GM18867 (cell line): ENCODE measurements around the gene BTC.
"Not testable (repeated sequence)": the region's sequence is repeated elsewhere in the genome, so short reads cannot be mapped to it uniquely, and the experiment has no call there.

ENCODE experiments used
- ATAC-seq: cut with Tn5 transposase; IDR thresholded peaks from one replicate; pipeline ENCODE4 v1.9.1; 2021; ENCODE audit warnings: mild to moderate bottlenecking, moderate library complexity; ENCODE audit not compliant: unreplicated experiment

BTC gene, protein sequence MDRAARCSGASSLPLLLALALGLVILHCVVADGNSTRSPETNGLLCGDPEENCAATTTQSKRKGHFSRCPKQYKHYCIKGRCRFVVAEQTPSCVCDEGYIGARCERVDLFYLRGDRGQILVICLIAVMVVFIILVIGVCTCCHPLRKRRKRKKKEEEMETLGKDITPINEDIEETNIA

DNA sequence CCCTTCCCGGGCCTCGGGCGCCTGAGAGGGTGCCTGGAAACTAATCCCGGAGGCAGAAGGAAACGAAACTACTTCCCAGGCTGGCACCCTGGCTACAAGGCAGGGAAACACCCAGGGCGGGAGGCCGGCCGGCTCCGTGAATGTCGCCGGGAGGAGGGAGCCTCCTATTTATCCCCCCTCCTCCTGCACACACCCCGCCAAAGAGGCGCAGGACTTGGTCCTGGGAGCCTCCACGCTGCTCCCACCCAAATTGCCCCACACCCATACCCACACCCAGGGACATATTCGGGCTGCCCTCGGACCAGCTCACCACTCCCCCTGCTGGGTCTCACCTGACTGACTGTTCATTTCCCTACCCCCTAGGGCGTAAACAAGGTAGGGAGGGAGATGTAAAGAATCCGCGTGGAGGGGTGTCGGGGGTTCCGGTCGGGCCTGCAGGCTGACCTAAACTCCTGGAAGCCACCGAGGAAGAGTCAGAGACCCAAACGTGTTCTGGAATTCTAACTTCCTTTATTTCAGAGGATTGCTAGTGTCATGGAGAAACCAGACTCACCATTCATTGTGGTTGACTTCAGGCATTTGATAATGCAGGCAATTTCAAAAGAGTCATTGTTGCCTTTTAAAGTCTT, at the start of gene BTC:
TSS of gene BTC (minus strand) at position 142 of the 629 bp plus-strand sequence. CDS start 198 bp downstream, outside the sequence.
- ATAC-seq = no peak

DNA sequence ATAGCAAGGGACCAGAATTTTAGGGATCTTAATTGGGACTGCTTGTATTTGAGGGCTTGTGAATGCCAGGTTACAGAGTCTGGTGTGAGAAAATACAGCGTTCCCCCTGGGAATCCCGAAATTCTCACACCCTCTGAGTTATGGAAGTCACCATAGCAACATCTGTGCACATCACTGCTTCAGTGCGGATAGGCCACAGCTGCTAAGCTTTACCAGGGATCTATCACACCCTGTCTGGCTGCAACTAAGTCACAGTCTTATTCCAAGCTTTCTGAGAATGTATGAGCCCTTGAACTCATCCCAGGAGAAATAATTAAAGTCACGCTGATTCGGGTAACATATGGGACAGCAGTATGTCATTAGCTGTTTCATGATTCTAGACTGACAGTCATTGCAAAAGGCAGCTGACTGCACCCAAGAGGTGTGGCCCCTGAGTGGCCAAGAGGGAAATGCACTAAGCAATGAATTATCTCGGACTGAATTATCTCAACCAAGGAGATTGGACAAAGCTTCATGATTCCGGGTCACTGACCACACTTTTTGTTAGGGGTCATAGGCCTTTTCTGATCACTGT, 46.7 kb upstream of the BTC start:
- no peak for ATAC-seq

DNA sequence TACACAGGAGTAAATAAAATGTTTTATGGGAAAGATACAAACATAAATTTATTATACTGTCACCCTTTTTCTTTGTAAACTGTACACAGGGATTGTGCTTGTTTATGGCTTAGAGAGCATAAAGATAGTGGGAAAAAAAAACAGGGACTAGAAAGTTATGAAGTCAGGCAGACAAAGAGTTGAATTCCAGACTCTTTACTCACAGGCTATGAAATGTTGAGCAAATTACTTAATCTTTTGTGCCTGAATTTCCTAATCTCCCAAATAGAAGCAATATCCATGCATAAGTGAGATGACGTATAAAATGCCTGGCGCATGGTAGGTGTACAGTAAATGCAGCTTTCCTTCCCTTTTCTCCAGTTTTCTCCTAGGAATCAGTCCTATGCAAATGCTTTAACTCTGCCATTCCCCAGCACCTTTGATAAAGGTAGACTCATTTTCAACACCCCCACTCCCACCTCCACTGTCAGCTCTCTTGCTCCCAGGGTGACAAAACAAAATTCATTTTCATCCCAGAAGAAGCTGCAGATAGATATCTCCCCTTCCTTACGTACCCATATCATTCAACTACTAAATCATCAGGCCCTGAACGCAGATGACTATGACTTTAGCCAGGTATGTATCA, 44.5 kb upstream of the BTC start:
- ATAC-seq = no peak

DNA sequence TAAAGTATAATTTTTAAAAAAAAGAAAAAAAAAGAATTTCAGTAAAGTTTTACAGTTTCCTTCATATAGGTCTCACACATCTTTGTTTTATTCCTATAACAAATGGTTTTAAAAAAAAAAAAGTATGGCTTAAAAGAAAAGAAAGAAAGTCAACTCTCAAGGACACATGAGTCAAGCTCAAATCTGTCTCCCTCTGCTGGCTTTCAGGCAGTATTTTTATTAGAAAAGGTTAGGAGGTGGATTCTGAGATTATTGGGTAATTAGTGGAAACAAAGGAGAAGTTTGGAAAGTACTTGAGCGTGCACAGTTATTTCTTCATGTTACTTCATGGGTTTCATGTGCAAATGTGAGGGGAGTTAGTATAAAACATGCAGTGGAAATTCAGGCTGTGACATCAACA, 36.6 kb upstream of the BTC start:
- ATAC-seq = no peak

DNA sequence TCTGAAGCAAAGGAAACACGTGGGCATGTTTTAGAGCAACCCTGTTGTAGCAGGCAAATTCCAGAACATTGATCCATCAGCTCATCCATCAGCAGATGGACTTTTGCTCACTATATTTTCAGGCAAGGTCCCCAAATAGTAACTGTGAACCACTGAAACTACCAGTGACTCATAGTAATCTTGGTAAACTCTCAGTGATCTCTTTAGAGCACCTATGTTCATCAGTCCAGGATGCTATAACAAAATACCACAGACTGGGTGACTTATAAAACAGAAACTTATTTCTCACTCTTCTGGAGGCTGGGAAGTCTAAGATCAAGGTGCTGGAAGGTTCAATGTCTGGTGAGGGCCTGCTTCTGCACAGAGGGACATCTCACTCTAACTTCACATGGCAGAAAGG, 28.9 kb upstream of the BTC start:
- ATAC-seq = peak; percentile 58

DNA sequence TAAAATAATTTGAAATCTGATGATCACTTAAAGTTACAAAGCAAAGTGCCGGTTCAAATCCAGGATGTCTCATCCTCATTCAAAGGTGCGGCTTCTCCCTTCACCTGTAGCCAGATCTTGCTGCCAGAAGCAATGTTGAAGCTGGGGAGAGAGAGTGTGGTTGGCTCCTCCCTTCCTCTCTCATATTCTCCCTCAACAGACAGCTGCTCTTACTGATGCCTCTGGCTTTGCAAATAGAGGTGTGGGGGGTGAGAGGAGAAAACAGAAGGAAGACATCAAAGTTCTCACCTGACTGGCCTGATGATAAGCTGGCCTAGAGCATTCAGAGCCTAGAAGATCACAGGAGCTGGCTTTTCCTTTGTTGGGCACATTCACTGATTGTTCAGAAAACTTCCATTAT, 28.3 kb upstream of the BTC start:
- no peak for ATAC-seq

DNA sequence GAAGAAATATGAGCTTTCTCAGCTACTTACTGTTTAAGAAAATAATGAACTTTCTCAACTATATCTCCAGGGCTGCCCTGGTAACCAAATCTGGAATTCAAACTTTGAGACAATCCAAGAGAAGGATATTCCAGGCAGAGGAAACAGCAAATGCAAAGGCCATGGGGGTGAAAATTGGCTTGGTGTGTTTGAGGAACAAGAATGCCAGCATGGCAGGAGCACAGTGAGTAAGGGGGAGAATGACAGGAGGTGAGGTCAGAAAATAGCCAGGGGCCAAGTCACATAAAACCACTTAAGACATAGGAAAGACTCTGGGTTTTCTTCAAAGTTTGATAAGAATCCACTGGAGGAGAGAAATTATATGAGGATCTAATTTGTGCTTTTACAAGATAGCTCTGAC, 27.2 kb upstream of the BTC start:
- ATAC-seq = no peak

DNA sequence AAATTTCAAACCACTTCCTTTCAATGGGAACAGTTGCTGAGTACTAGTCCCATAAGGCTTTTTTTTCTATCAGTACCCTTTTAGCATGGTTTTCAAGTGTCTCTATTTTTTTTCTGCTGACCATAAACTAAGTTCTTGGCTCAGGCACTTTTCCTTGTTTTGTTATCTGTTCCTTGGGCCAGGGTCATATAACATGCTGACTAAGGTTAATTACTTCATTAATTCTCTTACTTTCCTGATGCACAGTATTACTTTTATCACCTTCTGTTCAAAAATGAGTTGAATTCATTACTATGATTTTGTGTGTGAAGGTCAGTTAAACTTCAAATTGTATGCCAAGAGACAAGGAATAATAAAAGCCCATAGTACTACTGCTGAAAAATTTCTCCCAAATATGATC, 19.7 kb upstream of the BTC start:
- ATAC-seq = no peak

DNA sequence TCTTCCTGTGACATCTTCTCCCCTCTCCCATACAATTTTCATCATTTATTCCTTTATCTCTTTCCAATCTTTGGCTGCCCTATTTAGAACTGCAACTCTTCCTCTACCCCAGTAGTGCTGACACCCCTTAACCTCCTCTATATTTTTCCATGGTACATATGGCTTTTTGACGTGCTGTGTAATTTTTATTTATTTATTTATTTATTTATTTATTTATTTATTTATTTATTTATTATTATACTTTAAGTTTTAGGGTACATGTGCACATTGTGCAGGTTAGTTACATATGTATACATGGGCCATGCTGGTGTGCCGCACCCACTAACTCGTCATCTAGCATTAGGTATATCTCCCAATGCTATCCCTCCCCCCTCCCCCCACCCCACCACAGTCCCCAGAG, 17.7 kb upstream of the BTC start:
- ATAC-seq = not testable (repeated sequence)

DNA sequence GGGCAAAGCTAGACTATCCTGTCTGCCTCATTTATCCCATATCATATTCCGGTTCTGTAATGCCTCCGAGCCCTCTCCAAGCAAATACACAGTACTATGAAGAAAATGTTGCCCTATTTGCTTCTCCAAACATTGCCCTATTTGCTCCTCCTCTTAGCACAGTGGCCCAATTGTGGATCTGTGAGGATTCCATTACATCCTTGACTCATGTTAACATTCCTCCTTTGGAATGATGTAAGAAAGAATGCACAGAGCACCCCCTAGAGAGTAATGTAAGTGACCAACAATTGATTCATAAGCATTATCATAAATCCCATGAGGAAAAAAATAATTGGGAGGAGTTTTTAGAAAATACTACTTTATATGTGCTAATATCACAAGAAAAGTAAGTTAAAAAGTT, 11.3 kb upstream of the BTC start:
- ATAC-seq = no peak

DNA sequence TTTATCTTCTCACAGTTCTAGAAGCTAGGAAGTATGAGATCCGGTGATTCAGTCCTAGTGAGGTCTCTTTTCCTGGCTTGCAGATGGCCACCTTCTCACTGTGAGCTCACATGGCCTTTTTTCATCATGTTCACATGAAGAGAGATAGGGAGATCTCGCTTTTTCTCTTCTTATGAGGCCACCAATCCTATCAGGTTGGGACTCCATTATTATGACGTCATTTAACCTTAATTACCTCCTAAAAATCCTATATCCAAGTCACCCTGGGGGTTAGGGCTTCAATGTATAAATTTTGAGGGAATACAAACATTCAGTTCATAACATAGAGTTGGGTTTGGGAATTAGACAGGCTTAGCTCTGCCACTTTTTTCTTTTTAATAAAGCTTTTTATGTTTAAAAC, 6.0 kb upstream of the BTC start:
- no peak for ATAC-seq

DNA sequence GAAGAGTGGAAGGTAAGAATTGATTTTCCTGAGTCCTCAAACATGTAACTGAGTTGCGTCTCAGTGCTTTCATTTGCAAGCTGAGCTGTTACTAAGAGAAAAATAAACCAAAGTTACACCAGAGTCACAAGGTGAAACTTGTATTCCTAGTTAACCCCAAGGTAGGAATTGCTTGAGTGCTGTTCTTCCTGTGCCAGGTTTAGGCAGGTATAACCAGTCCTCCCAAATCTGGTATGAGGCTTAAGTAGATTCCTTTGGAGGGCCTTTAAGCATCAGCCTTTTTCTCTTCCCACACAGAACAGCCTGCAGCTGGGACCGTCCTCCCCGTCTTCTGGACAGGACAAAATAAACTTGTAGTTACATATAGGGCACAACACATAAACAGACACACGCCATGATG, 2.3 kb upstream of the BTC start:
- no peak for ATAC-seq

DNA sequence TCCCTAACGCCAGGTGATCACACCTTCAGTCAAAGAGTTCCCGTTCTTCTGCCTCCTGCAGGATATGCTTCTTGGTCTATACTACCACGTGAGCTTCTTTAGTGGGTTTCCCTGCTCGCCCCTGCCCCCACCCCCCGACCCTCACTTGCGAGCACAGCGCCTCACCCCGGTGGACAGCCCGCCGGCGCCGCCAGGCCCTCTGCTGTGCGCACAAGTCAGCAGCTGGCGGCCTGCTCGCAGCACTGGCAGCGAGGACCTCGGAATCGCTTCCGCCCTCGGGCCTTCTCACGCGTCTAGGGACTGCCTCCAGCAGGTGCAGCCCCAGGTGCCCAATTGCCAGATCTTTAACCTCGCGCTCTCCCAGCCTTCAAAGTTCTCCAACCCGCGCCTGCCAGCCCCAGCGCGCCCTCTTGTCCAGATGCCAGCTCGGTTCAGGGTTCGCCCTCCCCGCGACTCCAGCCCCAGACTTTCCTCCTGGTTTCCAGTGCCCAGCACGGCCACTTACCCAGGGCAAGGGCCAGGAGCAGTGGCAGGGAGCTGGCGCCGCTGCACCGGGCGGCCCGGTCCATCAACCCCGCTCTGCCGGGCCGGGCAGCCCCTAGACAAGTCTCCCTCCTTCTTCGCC, 454 bp downstream of the BTC start:
- ATAC-seq = no peak

DNA sequence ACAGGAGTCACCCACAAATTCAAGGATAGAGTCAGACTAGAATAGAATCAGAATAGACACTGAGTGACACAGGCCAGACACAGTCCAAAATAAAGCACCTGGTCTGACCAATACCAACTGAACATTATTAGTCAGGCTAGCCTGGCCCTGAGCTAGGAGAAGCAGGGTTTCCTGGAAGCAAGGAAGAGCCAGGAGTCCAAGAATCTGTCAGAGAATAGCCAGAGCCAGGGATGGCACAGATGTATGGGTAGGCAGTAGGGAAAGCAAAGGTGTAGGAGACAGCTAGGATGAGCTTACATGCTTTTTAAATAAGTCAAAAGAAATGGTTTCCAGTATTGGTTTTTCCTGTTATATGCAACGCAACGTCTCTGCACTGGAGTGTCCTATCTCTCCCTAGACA, 3.7 kb downstream of the BTC start:
- no peak for ATAC-seq

DNA sequence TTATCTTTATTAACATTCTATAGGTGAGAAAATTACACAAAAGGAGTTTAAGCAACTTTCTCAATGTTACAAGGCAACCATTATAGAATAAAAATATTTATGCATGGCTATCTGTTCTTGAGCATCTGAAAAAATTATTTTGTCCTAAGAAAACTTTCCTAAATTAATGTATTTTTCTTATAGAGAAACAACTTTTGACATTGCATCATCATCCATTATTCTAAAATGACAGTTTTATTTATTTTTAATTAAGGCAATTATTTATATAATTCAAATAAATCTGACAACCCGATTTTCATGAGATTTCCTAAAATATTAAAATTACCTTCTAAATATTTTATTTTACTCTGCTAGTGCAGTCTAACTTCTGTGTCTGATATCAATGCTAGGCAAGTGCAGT, 4.8 kb downstream of the BTC start:
- ATAC-seq = no peak

DNA sequence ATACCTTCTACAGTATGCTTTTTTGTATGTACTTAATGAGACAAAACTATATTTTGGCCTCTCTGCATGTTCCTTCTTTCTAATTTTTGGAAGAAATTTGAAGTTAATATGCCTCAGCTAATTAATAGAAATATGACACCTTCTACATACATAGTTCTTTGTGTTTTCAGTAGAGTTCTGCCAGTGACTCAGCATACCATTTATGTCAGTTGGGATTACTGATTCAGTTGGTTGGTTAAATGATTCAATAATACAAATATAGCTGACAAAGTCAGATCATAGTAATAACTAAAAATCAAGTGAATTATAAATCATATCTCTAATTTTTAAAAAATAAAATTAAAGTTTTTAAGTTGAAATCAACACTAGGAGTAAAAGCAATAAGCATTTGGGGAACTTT, 16.8 kb downstream of the BTC start:
- no peak for ATAC-seq

DNA sequence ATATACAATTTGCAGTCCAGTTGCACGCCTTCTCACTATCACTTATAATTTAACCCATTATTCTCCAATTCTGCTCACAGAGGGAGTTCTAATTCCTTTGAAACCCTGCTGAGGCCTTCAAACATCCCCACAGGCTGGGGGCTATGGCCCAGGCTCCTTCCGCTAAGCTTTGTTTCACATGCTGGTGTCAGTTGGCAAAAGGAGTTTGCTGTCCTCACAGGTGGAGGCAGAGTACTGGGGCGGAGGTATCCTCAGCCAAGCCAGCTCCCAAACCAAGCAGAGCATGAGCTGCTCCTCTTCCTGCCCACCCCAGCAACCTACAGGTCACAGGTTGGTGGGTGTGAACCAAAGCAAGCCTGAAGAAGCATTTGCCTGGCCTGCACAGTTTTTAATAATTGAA, 21.5 kb downstream of the BTC start:
- no peak for ATAC-seq

DNA sequence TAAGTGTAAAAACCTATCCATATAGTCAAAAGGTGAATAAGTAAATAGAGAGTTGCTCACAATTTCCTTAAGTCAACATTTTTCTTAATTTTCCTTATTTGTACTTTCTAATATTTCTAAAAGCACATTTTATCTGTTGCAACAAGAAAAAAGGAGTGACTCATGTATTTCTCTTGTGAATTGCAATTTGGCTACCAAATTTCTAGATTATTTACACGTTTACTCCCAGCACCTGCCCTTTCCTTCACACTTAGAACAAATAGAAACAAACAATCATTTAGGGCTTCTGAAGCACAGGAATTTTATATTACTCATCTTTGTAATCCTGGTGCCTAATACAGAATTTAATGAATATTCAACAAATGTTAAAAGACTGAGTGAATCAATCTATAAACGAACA, 22.2 kb downstream of the BTC start:
- ATAC-seq = no peak

DNA sequence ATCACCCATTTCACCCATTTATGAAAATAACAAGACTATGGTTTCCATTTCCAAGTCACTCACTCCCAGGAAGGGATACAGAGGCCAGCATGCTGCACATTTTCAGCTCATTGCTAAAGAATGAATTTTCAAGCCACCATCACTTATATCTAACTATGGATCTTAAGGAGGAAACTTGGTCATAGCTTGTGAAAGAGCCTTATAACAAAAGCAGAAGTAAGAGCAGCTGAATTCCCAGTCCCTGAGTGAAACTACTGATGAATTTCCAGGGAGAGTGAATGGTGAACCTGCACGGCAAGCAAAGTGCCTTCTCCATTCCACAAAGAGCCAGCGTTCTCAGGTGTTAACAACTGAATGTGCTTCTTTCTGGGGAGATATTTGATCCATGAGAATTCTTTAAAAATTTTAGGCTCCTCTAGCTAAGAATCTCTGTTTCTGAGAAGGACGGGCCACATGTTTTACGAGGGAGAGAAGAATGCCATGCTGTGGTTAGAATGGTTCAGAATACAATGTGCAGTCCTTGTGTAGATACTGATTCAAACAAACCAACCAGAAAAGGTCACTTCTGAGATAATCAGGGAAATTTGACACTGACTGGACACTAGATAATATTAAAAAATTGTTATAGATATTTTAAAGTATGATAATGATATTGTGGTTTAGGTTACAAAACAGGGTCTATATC, 24.0 kb downstream of the BTC start:
- ATAC-seq = no peak

DNA sequence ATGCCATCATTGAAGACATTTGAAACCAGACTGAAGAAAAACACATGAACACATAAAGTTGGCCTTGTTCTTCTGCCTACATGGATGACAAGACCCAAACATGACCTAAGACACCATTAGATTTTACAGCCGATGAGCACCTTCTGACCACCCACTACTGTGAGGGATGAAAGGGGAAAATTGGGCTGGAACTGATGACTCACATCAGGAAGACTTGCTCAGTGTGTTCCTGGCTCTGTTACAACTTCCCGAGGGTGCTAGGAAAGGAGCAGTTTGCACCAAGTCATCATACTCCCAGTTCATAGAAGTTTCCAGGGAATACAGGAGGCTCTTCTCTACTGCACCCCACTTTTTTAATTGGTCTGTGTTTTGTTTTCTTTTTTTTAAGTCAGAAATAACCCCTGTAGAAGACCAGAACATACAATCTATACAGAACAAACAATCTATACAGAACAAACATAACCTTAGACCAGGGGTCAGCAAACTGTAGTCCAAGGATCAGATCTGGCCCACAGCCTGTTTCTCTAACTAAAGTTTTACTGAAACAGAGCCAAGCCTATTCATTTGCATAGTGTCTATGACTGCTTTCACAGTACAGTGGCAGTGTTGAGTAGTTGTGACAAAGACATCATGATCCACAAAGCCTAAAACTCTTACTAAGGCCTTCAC, 25.3 kb downstream of the BTC start:
- ATAC-seq = peak; percentile 74

DNA sequence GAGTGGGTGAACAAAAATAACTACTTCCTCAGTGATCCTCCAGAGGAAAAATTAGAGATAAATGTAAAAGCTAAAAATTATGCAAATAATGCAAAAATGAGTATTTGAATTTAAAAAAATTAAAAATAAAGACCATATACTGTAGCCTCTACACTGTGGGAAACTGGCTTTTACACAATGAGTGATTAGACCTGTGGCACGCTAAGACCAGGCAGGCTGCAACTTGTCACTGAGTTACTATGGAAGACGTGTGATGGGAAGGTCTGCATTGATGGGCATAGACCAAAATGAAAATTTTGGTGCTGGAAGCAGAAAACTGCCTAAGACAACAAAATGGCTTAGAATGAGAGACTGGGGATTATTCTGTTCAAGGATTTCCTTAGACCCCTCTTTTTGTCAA, 30.2 kb downstream of the BTC start:
- no peak for ATAC-seq
